Kidney (tissue), 14 donors: ENCODE measurements around the gene AHDC1. TPM values are rescaled to one million over a fixed set of nuclear protein-coding genes. Genes with fewer than 3 reads are reported as not detected.
A peak's percentile ranks its signal among the peaks of the same experiment; 100 is the strongest.
"Not testable (repeated sequence)": the region's sequence is repeated elsewhere in the genome, so short reads cannot be mapped to it uniquely, and the experiment has no call there.

Experiments used
- DNase-seq, 5 donors: peaks; one replicate each; pipeline ENCODE4 v3.0.0-alpha.2; 2013 to 2020
- FAIRE-seq: peaks from 2 replicates; lab custom pipeline; 2012; peaks lifted over from hg19 to GRCh38; lab: Jason Lieb, UNC
- H3K27ac ChIP-seq, 2 donors: one replicate each; pipeline ENCODE4 v1.7.0; 2013; ENCODE audit warnings: low read depth in 2 of 2, low read length in 2 of 2, inconsistent platforms in 1 of 2
- H3K27me3 ChIP-seq: one replicate; pipeline ENCODE4 v1.7.1; 2013; ENCODE audit warnings: low read length, inconsistent platforms; ENCODE audit not compliant: control insufficient read depth, insufficient read depth
- H3K36me3 ChIP-seq, 3 donors: one replicate each; pipeline versions ENCODE4 v1.7.0 to v1.7.1; 2013; ENCODE audit warnings: low read length in 3 of 3, control low read depth in 1 of 3, inconsistent platforms in 1 of 3; ENCODE audit not compliant: insufficient read depth in 3 of 3, control insufficient read depth in 2 of 3
- H3K4me1 ChIP-seq, 3 donors: one replicate each; pipeline versions ENCODE4 v1.7.0 to v1.7.1; 2013; ENCODE audit warnings: low read length in 3 of 3, inconsistent platforms in 1 of 3, low read depth in 1 of 3; ENCODE audit not compliant: control insufficient read depth in 2 of 3, insufficient read depth in 2 of 3
- H3K4me3 ChIP-seq, 3 donors: one replicate each; pipeline versions ENCODE4 v1.7.0 to v1.8.1; 2013; ENCODE audit warnings: low read length in 3 of 3, control low read depth in 1 of 3, inconsistent platforms in 1 of 3
- H3K9ac ChIP-seq, 3 donors: one replicate each; pipeline versions ENCODE4 v1.7.0 to v1.7.1; 2013; ENCODE audit warnings: low read length in 3 of 3, control low read depth in 1 of 3, inconsistent platforms in 1 of 3
- H3K9me3 ChIP-seq, 3 donors: one replicate each; pipeline versions ENCODE4 v1.7.0 to v1.7.1; 2013; ENCODE audit warnings: low read length in 3 of 3, control low read depth in 1 of 3, inconsistent platforms in 1 of 3; ENCODE audit not compliant: control insufficient read depth in 2 of 3, insufficient read depth in 1 of 3
- CTCF ChIP-seq: IDR thresholded peaks from 3 replicates; pipeline ENCODE4 v1.5.1; 2012; ENCODE audit warnings: mild to moderate bottlenecking, moderate library complexity, borderline replicate concordance; ENCODE audit not compliant: insufficient read depth; ENCODE audit errors: extremely low read depth
- intact Hi-C: fragments of 100-400 bp; cut with DNase I; formaldehyde crosslinking; loops from one replicate; pipeline ENCODE4 v1.11.1; 2022
- polyA plus RNA-seq: library from polyadenylated mRNA; stranded (reverse); fragments of 350-450 nt; fragmentation: Illumina TruSeq; extraction: RNeasy Lipid Tissue Mini Kit (QIAGEN cat#74804); gene quantifications from one replicate; pipeline ENCODE4 v1.2.3, GENCODE V29; 2014; ENCODE audit warnings: low read depth, low replicate concordance; ENCODE audit not compliant: insufficient read depth
- total RNA-seq: library from RNA; stranded (reverse); fragmentation: NEBNext Ultra II Directional; extraction: Animal tissue kit (Norgen Biotek cat#: 25700); gene quantifications from one replicate; pipeline ENCODE4 v1.2.1, GENCODE V29; 2021
- donor health status: control.
- donor health status: control.
- donor health status: control.
- donor health status: control.
- donor health status: control.
- donor health status: DM: yes; HTN: yes; CAD: no.
- donor health status: Normal renal cell carcinoma (clear cell type).

Gene AHDC1
- total and polyA plus RNA-seq, 2 donors from 2014 or later = 8.5 to 48.2 TPM

DNA sequence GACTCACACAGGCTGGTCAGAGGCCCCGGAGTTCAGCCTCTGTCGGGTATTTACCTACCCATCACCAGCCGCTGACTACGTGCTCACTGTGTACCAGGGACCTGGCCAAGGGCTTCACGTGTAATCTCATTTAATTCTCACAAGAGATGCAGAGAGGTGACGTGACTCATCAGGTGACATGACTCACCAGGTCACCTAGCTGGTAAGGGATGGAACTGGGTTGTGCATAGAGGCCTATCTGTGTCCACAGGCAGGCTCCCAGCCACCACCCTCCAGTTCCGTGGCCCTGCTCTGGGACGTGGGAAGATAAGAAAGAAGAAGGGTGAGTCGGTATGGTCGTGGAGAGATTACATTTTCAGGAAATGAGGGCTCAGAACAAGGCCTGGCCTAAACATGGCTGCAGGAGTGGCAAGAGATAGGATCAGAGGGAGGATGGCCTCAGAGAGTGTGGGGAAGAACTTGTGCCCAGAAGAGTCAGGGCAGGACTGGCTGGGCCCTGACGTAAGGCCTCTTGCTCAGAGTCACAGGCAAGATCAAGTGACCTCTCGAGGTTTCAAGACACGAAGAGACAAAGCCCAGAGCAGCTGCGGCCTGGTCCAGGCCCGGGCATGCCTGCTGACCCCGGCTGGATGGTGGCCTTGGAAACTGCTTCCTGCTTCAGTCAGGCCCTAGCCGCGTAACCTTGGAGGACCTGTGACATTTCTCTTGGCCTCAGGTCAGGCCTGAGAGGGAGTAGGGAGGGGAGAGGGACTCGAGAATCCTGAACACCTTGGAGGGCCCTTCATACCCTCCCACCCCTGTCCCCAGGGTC is 61.3 kb downstream of the AHDC1 start:
- Histone ChIP-seq H3K9me3 (no peaks in the 10 kb centered on the region), H3K27ac (peak overlapping the region; percentile 43 to 57), H3K36me3 (peaks cover 0 to 17% (median 6%) of the 10 kb centered on the region in 3 donors), H3K4me3 (no peak overlapping the region), H3K4me1 (peaks cover 0 to 20% (median 12%) of the 10 kb centered on the region in 3 donors), H3K9ac (peak overlapping the region in 1 of 3 donors; percentile 35), H3K27me3 (no peaks in the 10 kb centered on the region)
- intact Hi-C loops = no loop called here
- no peak for TF ChIP-seq CTCF
- FAIRE-seq = no peak
- peak in 1 of 5 donors; percentile 91 for DNase-seq

DNA sequence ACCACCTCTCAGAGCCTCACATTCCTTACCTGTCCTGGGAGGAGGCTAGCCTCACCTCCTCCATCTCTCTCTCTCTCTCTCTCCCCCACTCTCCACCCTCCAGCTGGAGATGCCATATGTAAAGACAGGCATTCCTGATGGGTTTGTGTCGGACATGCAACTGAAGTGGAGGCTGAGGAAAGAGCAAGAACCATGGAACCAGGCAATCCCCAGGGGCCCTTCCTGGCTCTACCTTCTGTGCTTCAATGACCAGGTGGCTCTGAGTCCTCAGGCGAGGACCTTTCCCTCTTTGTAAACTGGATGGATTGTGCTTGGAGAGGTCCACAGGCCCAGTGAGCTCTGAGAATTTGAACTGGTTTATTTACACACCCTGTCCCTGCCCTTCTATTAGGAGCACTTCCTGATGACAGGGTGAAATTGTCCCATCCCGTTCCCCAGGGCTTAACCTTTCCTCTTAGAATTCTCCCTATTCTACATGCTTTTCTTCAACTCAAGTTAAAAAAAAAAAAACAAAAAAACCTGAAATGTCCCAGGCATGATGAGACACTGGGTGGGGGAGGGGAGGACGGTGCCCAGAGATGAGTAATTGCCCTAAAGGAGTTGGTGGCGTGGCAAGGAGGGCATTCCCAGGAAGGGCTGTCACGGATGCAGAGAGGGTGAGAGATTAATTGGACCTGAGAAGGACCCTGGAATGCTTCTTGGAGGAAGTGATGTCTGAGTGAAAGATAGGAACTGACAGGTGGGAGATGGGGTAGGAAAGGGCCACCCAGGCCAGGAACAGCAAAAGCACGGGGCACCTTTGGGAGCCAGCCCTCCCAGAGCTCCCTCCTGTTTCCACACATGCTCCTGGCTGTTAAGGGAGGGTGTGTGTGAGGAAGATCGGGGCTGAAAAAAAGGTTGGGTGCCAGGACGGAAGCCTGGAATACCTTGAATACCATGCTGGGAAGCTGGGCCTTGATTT is 63.8 kb downstream of the AHDC1 start:
- Histone ChIP-seq H3K9me3 (no peaks in the 10 kb centered on the region), H3K27me3 (no peaks in the 10 kb centered on the region), H3K4me1 (peaks cover 3 to 35% (median 9%) of the 10 kb centered on the region in 3 donors), H3K4me3 (no peak overlapping the region), H3K27ac (peak overlapping the region in 1 of 2 donors; percentile 22), H3K9ac (no peak overlapping the region), H3K36me3 (peaks cover 0 to 9% (median 3%) of the 10 kb centered on the region in 3 donors)
- DNase-seq = no peak
- FAIRE-seq = no peak
- no peak for TF ChIP-seq CTCF
- intact Hi-C loops = no loop called here

DNA sequence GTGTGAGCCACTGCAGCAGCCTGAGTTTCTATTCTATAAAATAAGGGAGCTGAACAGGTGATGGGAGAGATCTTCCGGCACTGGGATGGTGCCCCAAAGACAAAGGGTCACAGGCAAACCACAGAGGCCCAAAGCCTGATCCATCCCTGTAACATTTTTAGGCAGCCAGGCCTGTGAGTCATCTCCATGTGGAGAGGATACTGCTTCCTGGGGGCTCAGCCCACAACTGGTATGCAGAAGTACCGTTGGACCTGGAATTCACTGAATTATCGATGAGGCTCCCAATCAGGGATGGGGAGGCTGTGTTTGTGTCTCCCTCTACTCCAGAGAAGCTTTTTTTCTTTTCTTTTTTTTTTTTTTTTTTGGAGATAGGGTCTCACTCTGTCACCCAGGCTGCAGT is 65.2 kb downstream of the AHDC1 start:
- intact Hi-C loops = no loop called here
- TF ChIP-seq CTCF = no peak
- Histone ChIP-seq H3K9me3 (no peaks in the 10 kb centered on the region), H3K36me3 (peaks cover 4 to 10% (median 5%) of the 10 kb centered on the region in 3 donors), H3K27me3 (no peaks in the 10 kb centered on the region), H3K9ac (no peak overlapping the region), H3K27ac (no peak overlapping the region), H3K4me1 (peaks cover 3 to 31% (median 9%) of the 10 kb centered on the region in 3 donors), H3K4me3 (no peak overlapping the region)
- no peak for DNase-seq
- no peak for FAIRE-seq

GRCh38 chr1:27538305-27538676 is 65.7 kb downstream of the AHDC1 start:
- intact Hi-C loops, DNase-seq, H3K27ac ChIP-seq, H3K9ac ChIP-seq, H3K4me3 ChIP-seq, H3K27me3 ChIP-seq, FAIRE-seq, H3K9me3 ChIP-seq: not testable (repeated sequence)
- peaks cover 5 to 11% (median 6%) of the 10 kb centered on the region in 3 donors for H3K36me3 ChIP-seq
- H3K4me1 ChIP-seq = peaks cover 3 to 31% (median 9%) of the 10 kb centered on the region in 3 donors
